ENCODE measurements around the gene SLC44A3. TPM values are rescaled to one million over a fixed set of nuclear protein-coding genes. Genes with fewer than 3 reads are reported as not detected.
"Not testable (repeated sequence)": the region's sequence is repeated elsewhere in the genome, so short reads cannot be mapped to it uniquely, and the experiment has no call there.

SLC44A3 gene
- total RNA-seq, 1 donor from 2014 or later, result 13.8 TPM

DNA sequence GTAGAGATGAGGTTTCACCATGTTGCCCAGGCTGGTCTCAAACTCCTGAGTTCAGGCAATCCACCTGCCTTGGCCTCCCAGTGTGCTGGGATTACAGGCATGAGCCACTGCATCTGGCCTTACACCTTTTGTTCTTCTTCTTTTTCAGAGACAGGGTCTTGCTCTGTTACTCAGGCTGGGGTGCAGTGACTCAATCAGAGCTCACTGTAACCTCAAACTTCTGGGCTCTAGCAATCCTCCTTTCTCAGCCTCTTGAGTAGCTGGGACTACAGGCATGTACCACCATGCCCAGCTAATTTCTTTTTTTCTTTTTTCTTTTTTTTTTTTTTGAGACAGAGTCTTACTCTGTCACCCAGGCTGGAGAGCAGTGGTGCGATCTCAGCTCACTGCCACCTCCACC, 121.3 kb downstream of the SLC44A3 start:
- ATAC-seq; intact Hi-C loops (cut with DNase I); DNase-seq (ENCODE audit: low spot score): not testable (repeated sequence)

DNA sequence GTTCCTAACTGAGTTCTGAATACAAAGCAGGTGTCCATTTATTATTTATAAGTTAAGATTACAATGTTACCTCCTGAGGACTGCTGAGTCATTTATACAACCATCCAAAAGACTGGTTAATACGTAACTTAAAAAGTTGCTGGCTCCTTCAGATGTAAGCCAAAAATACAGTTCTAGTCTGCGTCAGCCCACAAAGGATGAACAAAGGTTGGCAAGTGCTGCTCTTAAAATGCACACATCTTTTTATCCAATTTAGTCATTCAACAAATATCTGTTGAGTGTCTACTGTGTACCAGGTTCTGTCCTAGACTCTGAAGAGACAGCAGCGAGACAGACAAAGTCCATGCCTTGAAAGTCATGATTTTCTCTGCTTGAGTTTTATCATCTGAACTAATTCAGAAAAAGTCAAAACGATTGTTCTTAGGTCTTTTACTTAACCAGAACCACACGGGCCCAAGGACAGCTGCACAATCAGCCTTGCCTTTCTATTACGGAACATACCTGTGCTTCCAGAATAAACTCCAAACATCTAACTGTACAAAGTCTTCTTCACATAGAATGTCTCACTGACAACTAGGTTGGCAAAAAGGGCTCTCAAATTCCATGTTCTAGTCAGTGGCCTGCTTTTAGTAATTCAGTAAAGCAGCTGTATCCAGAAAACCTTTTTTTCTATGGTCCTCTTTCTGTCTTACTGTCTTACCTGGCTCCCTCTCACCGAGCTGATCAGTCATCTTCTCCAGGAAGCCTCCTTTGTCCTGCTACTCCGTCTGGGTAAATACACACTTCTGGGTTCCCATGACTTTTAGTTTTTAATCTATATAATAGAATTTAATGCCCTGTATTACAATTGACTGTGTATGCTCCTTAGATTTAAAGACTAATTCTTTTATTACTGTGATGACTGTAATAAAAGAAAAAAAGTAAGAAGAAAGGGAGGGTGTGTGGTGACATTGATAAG, 122.3 kb downstream of the SLC44A3 start:
- intact Hi-C loops (cut with DNase I), result no loop called here
- ATAC-seq (no peak), DNase-seq (ENCODE audit: low spot score) (no peak)

Other genes with a start within 250 kb of the SLC44A3 start
- 419 TPM for gene CNN3, start 106.8 kb downstream of the SLC44A3 start, total RNA-seq

All from sciatic nerve (tissue), 2 donors.